GM19452 (cell line): Measurements from ENCODE around the gene LIN7B.

Source experiments
- ATAC-seq: cut with Tn5 transposase; IDR thresholded peaks from one replicate; pipeline ENCODE4 v1.9.1; 2021; ENCODE audit not compliant: unreplicated experiment

LIN7B gene

GRCh38 chr19:49094505-49095482 is 19.4 kb upstream of the LIN7B start:
- ATAC-seq: no peak

- no peak for ATAC-seq
Observed at GRCh38 chr19:49097453-49098288, 16.5 kb upstream of the LIN7B start.

- ATAC-seq: no peak
Observed at GRCh38 chr19:49098795-49099194, 15.4 kb upstream of the LIN7B start.

- ATAC-seq: no peak
Observed at GRCh38 chr19:49101160-49101559, 13.0 kb upstream of the LIN7B start.

GRCh38 chr19:49102303-49102702 is 11.9 kb upstream of the LIN7B start:
- ATAC-seq: no peak

- no peak for ATAC-seq
Observed at GRCh38 chr19:49103331-49104085, 10.7 kb upstream of the LIN7B start.

GRCh38 chr19:49104229-49104864 is 9.8 kb upstream of the LIN7B start:
- ATAC-seq: no peak

- no peak for ATAC-seq
Observed at GRCh38 chr19:49106648-49107135, 7.5 kb upstream of the LIN7B start.

- no peak for ATAC-seq
Observed at GRCh38 chr19:49107625-49108459, 6.3 kb upstream of the LIN7B start.

GRCh38 chr19:49109051-49109450 is 5.1 kb upstream of the LIN7B start:
- ATAC-seq: no peak

GRCh38 chr19:49109569-49110233 is 4.5 kb upstream of the LIN7B start:
- no peak for ATAC-seq

- no peak for ATAC-seq
Observed at GRCh38 chr19:49110567-49110966, 3.6 kb upstream of the LIN7B start.

- ATAC-seq: no peak
Observed at GRCh38 chr19:49111218-49111998, 2.8 kb upstream of the LIN7B start.

GRCh38 chr19:49114630-49115363 is 627 bp downstream of the LIN7B start:
- no peak for ATAC-seq

GRCh38 chr19:49116544-49116943 is 2.4 kb downstream of the LIN7B start:
- no peak for ATAC-seq

- no peak for ATAC-seq
Observed at GRCh38 chr19:49117677-49118564, 3.8 kb downstream of the LIN7B start.
